A549 (cell line): Measurements from ENCODE around the gene MBLAC1. TPM values are rescaled to one million over a fixed set of nuclear protein-coding genes. Genes with fewer than 3 reads are reported as not detected.

Experiments
- ATAC-seq, 2 experiments: fragments of 200-7000 bp in 1 of 2; fragments of >200 bp in 1 of 2; cut with Nextera tagmentation in 1 of 2; cut with Tn5 transposase in 1 of 2; 3 replicates each; pipeline versions ENCODE4 v1.8.0 to v1.9.1; 2018 to 2020; ENCODE audit warnings: mild to moderate bottlenecking in 1 of 2, moderate library complexity in 1 of 2
- CTCF ChIA-PET: fragments of 300-600 bp; sonication (Branson Sonifier 250); formaldehyde crosslinking; extraction: SDS; loops from one replicate; lab custom pipeline; 2021; ENCODE audit warnings: antibody characterized with exemption, inconsistent platforms; lab: Yijun Ruan, JAX
- POLR2A ChIA-PET: fragments of 350-600 bp; formaldehyde crosslinking; extraction: SDS; loops from one replicate; lab custom pipeline; 2021; ENCODE audit warnings: antibody characterized with exemption, inconsistent platforms; lab: Yijun Ruan, JAX
- DNase-seq, 2 experiments: peaks; one replicate each; pipeline versions ENCODE4 v3.0.0 to v3.0.0-alpha.2; 2011 to 2016; ENCODE audit warnings: low read depth in 1 of 2, low spot score in 1 of 2
- FAIRE-seq: peaks from 2 replicates; lab custom pipeline; 2011; peaks lifted over from hg19 to GRCh38; lab: Jason Lieb, UNC
- H3K27ac ChIP-seq, 2 experiments: fragments of >200 bp; sonication (Bioruptor Twin); formaldehyde crosslinking; 3 replicates each; pipeline ENCODE4 v1.5.1; 2016 to 2017
- H3K4me1 ChIP-seq: fragments of >200 bp; sonication (Bioruptor Twin); formaldehyde crosslinking; 3 replicates; pipeline ENCODE4 v1.6.1; 2016
- H3K4me2 ChIP-seq: fragments of >200 bp; sonication (Bioruptor Twin); formaldehyde crosslinking; 3 replicates; pipeline ENCODE4 v1.6.1; 2016
- H3K4me3 ChIP-seq: fragments of >200 bp; sonication (Bioruptor Twin); formaldehyde crosslinking; 3 replicates; pipeline ENCODE4 v1.5.1; 2016
- H3K9me3 ChIP-seq: fragments of >200 bp; sonication (Bioruptor Twin); formaldehyde crosslinking; 3 replicates; pipeline ENCODE4 v1.6.1; 2016
- BCL3 ChIP-seq: fragments of >200 bp; sonication (Bioruptor Twin); formaldehyde crosslinking; IDR thresholded peaks from 3 replicates; pipeline ENCODE4 v1.6.1; 2016
- CBX2 ChIP-seq: fragments of 200-600 bp; sonication (generic); IDR thresholded peaks from 2 replicates; pipeline ENCODE4 v1.6.1; 2016; ENCODE audit warnings: low read depth, mild to moderate bottlenecking, borderline replicate concordance
- CBX8 ChIP-seq: fragments of 200-600 bp; sonication (generic); IDR thresholded peaks from 2 replicates; pipeline ENCODE4 v1.6.1; 2016
- CHD4 ChIP-seq: fragments of 200-600 bp; sonication (generic); IDR thresholded peaks from 2 replicates; pipeline ENCODE4 v1.6.1; 2016; ENCODE audit warnings: antibody characterized with exemption, mild to moderate bottlenecking, borderline replicate concordance
- E2F6 ChIP-seq: IDR thresholded peaks from 2 replicates; pipeline ENCODE4 v1.6.1; 2012; ENCODE audit warnings: low read depth, borderline replicate concordance
- EHF ChIP-seq: fragments of 250-450 bp; sonication (Bioruptor Pico); IDR thresholded peaks from 2 replicates; pipeline ENCODE4 v1.5.0; 2020; ENCODE audit warnings: mild to moderate bottlenecking
- EP300 ChIP-seq, 2 experiments: fragments of >200 bp; sonication (Bioruptor Twin); formaldehyde crosslinking; IDR thresholded peaks; 2 replicates in 1 of 2; 3 replicates in 1 of 2; pipeline ENCODE4 v1.6.1; 2016 to 2017
- FOSB ChIP-seq: fragments of 250-450 bp; sonication (Bioruptor Pico); IDR thresholded peaks from 2 replicates; pipeline ENCODE4 v1.5.0; 2020; ENCODE audit warnings: mild to moderate bottlenecking, moderate library complexity
- FOXS1 ChIP-seq: fragments of 250-450 bp; sonication (Bioruptor Pico); IDR thresholded peaks from 2 replicates; pipeline ENCODE4 v1.5.0; 2020; ENCODE audit warnings: mild to moderate bottlenecking, moderate library complexity
- HDAC2 ChIP-seq: fragments of 200-600 bp; sonication (generic); IDR thresholded peaks from 2 replicates; pipeline ENCODE4 v1.6.1; 2016
- HEYL ChIP-seq: fragments of 250-450 bp; sonication (Bioruptor Pico); IDR thresholded peaks from 2 replicates; pipeline ENCODE4 v1.8.0; 2021; ENCODE audit warnings: mild to moderate bottlenecking, moderate library complexity
- HOXA7 ChIP-seq: fragments of 250-450 bp; sonication (Bioruptor Pico); IDR thresholded peaks from 2 replicates; pipeline ENCODE4 v1.5.0; 2020; ENCODE audit warnings: mild to moderate bottlenecking, moderate library complexity
- HOXB13 ChIP-seq: fragments of 250-450 bp; sonication (Bioruptor Pico); IDR thresholded peaks from 2 replicates; pipeline ENCODE4 v1.5.0; 2020; ENCODE audit warnings: low read depth, mild to moderate bottlenecking, moderate library complexity
- MAZ ChIP-seq: fragments of 150-350 bp; IDR thresholded peaks from 2 replicates; pipeline ENCODE4 v1.6.1; 2014; ENCODE audit warnings: antibody characterized with exemption, low read depth, low read length, borderline replicate concordance
- MYC ChIP-seq: IDR thresholded peaks from 2 replicates; pipeline ENCODE4 v1.6.1; 2012; ENCODE audit warnings: mild to moderate bottlenecking, inconsistent platforms, low read length, improper control_type of control experiment, borderline replicate concordance
- NFE2L2 ChIP-seq: fragments of 150-350 bp; conservative IDR thresholded peaks from 2 replicates; pipeline ENCODE4 v1.6.1; 2014; ENCODE audit warnings: low read length
- NPAS2 ChIP-seq: fragments of 250-450 bp; sonication (Bioruptor Pico); IDR thresholded peaks from 2 replicates; pipeline ENCODE4 v1.8.0; 2022; ENCODE audit warnings: mild to moderate bottlenecking, moderate library complexity, borderline replicate concordance
- NR3C1 ChIP-seq: fragments of >200 bp; sonication (Bioruptor Twin); formaldehyde crosslinking; IDR thresholded peaks from 3 replicates; pipeline ENCODE4 v1.6.1; 2017
- POLR2A ChIP-seq: IDR thresholded peaks from 2 replicates; pipeline ENCODE4 v1.6.1; 2012; ENCODE audit warnings: mild to moderate bottlenecking, low read length
- REST ChIP-seq: fragments of 200-600 bp; sonication (generic); IDR thresholded peaks from 2 replicates; pipeline ENCODE4 v1.6.1; 2016; ENCODE audit warnings: antibody characterized with exemption, mild to moderate bottlenecking, moderate library complexity
- RFX5 ChIP-seq: fragments of 450-650 bp; IDR thresholded peaks from 2 replicates; pipeline ENCODE4 v1.7.1; 2014; ENCODE audit warnings: antibody characterized with exemption, mild to moderate bottlenecking, moderate library complexity
- whole genome bisulfite sequencing: methylation state at CpG from one replicate; pipeline ENCODE4 v1.1.6; 2017; ENCODE audit errors: missing lambda C conversion rate; 5-methylcytosine and 5-hydroxymethylcytosine counted together
- polyA plus RNA-seq, 4 experiments: library from polyadenylated mRNA; depleted of rRNA in 3 of 4; stranded (reverse); fragments of >200 nt; fragmentation: RNase III in 1 of 4; extraction: RNeasy Plus Mini Kit Qiagen cat#74134 plus additional on column Dnase treatment in 1 of 4; gene quantifications; 2 replicates in 3 of 4; 3 replicates in 1 of 4; pipeline ENCODE4 v1.2.3, GENCODE V29; 2011 to 2017

The MBLAC1 gene
- polyA plus RNA-seq, 2 of the 4 experiments (the other 2 are of a cell fraction) = 0.63 to 2.6 TPM

GRCh38 chr7:100101016-100101862, 25.5 kb upstream of the MBLAC1 start, which contains the start of the genes AP4M1 and MCM7 (continued):
- TF ChIP-seq NPAS2 (CRISPR knock-in tag) = no peak
- no peak for TF ChIP-seq HEYL (CRISPR knock-in tag)
- no peak for TF ChIP-seq POLR2A
- TF ChIP-seq EHF (CRISPR knock-in tag) = peak; percentile 66
- TF ChIP-seq EP300 (IDR thresholded peaks at IDR 0.05) = no peak
- peak; percentile 89 for TF ChIP-seq E2F6
- peak; percentile 38; the same call in 1 of the 2 replicates for TF ChIP-seq MYC
- TF ChIP-seq CHD4 = no peak
- TF ChIP-seq MAZ = no peak
- TF ChIP-seq RFX5 = peak; percentile 74; the same call in 1 of the 2 replicates
- TF ChIP-seq FOSB (CRISPR knock-in tag) = peak; percentile 80; the same call in 1 of the 2 replicates

- TF ChIP-seq HDAC2 = no peak
- no peak for TF ChIP-seq EHF (CRISPR knock-in tag)
- no peak for TF ChIP-seq HOXB13 (CRISPR knock-in tag)
- no peak for TF ChIP-seq POLR2A
- TF ChIP-seq CBX2 = no peak
- TF ChIP-seq MAZ = no peak
- no peak for TF ChIP-seq BCL3
- TF ChIP-seq REST = no peak
- no peak for TF ChIP-seq NR3C1
- no peak for TF ChIP-seq NFE2L2
- no peak for TF ChIP-seq E2F6
- TF ChIP-seq CBX8 = no peak
- no peak for TF ChIP-seq FOXS1 (CRISPR knock-in tag)
- TF ChIP-seq FOSB (CRISPR knock-in tag) = no peak
- no peak for TF ChIP-seq HOXA7 (CRISPR knock-in tag)
- FAIRE-seq (no peak), ATAC-seq (no peak), DNase-seq (no peak)
- ChIA-PET CTCF (interaction anchor here (0.5 to 3.9 kb wide), 5 partner anchors 9 to 316 kb away, joined by 4 to 33 read pairs (median 8); no protein-coding TSS in a partner anchor), POLR2A (interaction anchor here (1.2 to 3.0 kb wide), 4 partner anchors 10 to 694 kb away, joined by 3 to 46 read pairs (median 8); partner anchors contain the start of genes BUD31, COPS6 and PDAP1)
- H3K4me3 ChIP-seq = peak overlapping the region; percentile 98; the same call in 1 of the 3 replicates
- peaks cover 18% of the 10 kb centered on the region for H3K4me1 ChIP-seq
- H3K27ac ChIP-seq = peak overlapping the region in 1 of 2 experiments; percentile 94; a peak in 4 of 6 replicates
- no peaks in the 10 kb centered on the region for H3K9me3 ChIP-seq
- peak overlapping the region; percentile 85 for H3K4me2 ChIP-seq
- 92% methylated on average over 16 of the region's 17 CpGs for WGBS
Measured at GRCh38 chr7:100102950-100103840, 23.6 kb upstream of the MBLAC1 start.
